ENCODE data around the gene ATG5.

Gene ATG5

DNA sequence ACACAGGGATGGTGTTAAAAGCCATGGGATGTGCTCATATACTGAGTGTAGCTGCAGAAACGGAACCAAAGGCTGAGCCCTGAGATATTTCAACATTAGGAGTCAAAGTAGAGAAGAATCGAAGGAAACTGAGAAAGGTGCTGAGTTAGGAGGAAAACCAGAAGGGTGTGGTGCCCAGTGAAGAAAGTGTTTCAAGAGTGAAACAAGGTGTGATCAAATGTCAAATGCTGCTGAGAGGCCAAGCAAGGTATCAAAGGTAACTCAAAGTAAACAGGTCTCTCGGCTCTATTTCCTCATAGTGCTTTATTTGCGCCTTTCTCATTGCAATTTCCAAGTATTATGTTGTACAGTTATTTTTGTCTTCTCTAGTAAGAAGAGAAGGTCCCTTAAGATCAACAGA, 145.4 kb downstream of the ATG5 start:
- no peak for DNase-seq (ENCODE audit: low spot score)

DNA sequence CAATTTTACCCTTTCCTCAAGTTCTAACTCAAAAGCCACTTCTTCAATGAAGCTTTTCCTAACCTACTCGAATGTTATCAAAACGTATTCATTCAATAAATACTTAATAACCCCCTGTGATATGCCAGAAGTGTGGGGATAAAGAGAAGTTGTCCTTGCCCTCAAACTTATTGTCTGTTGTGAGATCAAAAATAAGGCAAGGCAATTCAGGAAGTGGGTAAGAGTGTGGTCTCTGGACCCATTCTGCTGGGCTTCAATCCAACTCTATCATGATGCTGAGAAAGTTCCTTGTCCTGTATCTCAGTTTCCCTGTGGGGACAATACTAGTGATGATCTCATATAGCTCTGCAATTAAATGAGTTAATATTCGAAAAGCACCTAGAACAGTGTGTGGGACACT, 146.7 kb downstream of the ATG5 start:
- no peak for DNase-seq (ENCODE audit: low spot score)

DNA sequence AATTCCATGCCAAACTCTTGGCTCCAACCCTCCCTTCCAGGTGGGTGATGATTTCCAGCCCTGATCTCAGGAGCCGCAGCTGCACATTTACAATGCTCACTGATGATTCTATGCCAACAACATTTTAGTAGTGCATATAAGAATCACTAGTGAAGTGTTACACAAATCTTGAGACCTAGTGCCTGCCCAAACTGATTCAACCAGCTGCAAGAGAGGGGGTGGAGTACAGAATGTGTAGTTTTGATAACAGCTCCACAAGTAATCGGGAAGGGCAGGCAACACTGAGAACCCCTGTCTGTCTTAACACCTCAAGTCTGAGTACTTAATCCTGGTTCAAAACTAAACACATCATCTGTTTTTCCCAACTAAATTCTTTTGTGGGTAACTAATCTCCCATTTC, 147.8 kb downstream of the ATG5 start:
- no peak for DNase-seq (ENCODE audit: low spot score)

DNA sequence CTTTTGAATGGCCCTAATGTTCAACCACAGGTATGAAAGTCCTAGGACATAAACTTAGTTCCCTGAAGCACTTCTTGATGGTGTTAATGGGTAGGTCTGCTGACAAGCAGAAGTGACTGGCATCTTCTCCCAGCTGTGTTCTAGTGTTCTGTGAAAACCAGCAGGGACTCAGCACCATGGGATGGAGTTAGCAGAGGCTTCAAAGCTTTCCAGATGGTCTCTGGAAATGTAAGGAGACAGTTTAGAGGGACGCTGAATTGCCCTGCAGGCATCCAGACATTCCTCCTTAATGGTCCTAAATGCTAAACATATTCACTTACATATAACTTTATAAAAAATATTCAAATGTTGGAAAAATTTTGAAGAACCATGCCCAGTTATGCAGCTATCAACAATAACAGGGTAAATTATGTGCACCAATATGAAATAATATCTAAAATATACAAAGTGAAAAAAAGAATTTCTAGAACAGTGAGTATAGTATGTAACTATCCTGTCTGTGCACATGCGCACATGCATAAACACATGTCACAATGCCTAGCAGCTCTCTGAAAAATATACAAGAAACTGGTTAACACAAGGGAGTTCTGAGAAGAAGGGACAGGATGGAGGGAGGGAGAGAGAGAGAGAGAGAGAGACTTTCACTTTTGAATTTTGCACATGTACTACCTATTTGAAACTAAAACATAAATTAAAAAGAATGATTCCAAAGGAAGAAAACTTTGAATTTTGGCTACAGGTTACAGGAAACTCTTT, 152.3 kb downstream of the ATG5 start:
- no peak for DNase-seq (ENCODE audit: low spot score)

DNA sequence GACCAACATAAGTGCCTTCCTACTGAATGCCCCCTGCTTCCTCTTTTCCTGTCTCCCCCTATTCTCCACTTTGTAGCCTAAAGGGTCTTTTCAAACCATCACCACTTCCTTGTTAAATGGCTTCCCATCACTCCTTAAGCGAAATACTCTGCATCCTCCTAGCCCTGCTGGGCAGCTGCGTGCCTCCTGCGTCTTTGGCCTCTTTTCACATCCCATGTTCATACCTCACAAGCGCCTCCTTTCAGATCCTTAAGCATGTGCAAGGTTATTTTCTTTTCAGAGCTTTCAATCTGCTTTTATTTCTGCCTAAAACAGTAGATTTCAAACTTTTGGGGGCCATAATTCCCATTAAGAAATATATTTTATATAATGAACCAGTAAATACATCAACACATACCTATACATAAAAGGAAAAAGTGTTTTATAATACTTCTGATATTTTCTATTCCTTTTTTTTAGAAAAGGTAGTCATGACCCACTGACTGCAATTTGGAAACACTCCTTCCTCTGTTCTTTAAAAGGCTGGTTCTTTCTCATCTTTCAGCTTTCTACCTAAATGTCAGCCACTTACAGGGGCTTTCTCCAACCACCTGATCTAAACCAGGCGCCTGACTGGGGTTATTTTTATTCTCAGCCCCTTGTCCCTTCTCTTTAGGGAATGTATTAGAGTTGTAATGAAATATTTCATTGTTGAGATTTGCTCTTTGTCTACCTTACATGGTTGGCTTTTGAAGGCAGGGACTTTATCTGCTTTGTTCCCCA, 155.3 kb downstream of the ATG5 start:
- DNase-seq (ENCODE audit: low spot score), result no peak

DNA sequence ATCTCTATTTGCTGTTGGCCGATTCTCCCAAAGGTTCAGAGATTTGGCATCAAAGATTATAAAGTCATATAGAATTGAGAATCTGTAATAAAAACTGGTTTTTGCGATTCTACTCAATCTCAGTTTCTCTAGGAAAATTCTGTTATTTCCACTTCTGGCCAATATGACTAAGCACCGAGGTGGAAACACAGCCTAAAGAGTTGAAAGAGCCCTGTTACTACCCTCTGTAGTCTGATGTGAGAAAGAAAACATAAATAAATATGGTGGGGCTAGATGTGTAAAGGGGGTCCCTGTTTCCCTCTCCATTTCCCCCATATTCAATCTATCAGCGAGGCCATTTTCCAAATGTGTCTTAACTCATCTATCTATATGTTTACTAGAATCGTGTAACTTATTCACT, 156.0 kb downstream of the ATG5 start:
- no peak for DNase-seq (ENCODE audit: low spot score)

DNA sequence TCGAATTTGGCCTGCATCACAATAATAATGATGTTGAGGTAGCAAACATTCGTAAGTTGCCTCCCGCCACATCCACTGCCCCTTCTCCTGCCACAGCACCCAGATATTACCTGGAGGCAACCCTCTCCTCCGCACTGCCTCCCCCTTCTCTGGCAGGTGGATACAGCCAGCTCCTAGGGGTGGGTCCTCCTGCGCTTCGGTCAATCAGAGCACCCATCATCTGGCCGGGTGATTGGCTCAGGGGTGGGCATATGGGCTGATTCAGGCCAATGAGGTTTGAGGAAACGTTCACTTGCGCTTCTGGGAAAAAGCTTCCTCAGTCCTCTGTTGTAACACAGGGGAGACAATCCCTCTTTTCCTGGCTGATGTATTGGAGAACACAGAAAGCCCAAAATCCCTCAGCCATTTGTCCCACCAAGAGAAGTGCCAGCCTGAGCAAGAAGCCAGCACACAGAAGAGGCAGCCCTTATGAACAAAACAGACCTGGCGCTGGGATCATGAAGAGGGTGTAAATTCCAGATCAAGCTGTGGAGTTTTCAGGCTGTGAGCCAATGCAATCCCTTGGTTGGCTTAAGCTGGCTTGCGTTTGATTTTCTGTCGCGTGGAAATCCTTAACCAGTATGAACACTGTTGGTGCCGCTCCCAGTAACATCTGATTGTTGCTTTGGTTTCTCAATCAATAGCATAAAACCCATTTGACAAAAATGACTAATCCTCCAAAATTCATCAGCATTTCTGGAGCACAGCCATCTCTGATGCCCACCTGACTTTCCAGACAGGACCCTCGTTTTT, 157.3 kb downstream of the ATG5 start:
- no peak for DNase-seq (ENCODE audit: low spot score)

DNA sequence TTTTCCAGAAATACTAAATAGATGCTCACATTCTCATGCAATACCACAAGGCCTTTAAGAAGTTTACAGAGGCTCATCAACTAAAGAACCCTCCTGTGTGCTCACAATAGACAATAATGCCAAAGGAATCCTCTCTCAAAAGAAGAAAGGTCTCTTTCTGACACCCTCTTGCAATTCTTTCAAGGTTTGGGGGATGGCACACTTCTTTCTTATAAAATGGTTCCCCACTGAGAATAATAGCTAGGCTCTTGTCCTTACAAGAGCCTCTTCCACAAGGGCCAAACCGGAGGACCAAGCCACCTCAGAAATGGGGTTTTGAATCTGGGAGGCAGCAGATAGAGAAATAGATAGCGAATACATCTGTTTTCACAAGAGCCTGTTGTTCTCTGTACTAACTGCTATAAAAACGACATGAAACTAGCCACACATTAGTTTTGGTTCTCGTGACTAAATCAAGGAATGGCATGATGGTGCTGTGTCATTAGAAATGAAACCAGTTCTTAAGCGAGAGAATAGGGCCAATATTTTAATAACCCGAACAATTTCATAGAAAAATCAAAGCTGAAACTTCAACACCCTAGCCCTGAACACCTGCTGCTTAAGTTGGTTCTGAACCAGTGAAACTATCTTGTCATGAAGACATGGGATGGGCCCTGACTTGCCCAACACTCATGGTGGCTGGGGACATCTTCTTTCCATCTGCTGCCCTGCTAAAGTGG, 158.3 kb downstream of the ATG5 start:
- no peak for DNase-seq (ENCODE audit: low spot score)

DNA sequence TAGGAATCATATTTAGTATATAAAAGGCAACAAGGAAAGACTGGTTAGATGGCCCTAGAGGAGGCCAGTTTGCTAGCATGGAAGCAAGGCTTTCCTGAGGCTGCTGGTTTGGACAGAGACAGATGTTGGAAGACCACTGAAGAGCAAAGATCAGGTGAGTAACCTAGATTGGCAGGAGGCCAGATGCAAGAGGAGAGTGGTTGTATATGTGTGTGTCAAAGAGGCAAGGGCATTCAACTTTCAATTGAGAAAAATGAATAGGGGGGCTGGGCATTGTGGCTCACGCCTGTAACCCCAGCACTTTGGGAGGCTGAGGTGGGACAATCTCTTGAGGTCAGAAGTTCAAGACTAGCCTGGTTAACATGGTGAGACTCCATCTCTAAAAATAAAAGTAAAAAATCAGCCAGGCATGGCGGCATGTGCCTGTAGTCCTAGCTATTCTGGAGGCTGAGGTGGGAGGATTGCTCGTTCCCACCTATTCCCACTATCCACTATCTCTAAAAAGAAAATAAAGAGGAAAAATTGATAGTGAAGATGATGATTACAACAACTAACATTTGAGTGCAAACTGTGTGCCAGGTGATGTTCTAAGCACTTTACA, 159.6 kb downstream of the ATG5 start:
- no peak for DNase-seq (ENCODE audit: low spot score)

DNA sequence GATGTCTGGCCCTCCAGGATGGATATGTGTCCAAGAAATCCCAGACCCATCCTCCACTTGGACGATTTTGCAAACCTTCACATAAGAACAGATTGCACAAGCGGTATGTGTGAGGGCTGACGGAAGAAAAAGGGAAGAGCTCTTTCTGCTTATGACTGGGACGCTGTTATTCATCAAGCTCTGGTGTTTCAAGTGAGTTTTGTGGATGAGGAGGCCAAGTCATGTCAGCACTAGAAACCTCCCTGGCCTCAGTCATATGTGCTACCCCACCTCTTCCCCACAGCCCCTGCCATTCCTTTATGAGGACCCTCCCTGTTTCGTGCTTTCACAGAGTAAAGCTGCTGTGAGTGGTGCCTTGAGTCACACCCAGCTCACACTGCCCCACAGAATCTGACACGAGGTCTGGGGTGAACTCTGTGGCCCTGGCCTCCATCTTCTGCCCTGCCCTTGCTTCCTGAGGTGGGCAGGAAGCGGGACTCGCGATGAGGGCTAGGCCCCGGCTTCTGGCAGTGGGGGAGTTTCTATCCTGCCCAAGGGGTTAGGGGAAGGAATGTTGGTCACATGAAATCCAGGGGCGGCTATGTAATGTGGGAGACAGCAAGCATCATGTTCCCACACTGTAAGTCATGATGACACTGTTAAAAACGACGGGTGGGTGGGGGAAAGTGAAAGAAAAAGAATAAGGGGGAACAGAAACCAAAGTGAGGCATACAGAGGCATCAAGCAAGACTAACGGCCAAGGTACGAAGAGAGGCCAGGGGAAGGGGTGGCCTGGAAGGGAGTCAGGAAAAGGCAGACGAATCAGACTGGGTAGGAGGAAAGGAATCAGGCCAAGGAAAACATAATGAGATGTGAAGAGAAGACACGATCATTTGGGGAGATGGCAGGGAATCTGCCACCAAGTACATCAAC, 161.3 kb downstream of the ATG5 start:
- peak; percentile 70 for DNase-seq (ENCODE audit: low spot score)

DNA sequence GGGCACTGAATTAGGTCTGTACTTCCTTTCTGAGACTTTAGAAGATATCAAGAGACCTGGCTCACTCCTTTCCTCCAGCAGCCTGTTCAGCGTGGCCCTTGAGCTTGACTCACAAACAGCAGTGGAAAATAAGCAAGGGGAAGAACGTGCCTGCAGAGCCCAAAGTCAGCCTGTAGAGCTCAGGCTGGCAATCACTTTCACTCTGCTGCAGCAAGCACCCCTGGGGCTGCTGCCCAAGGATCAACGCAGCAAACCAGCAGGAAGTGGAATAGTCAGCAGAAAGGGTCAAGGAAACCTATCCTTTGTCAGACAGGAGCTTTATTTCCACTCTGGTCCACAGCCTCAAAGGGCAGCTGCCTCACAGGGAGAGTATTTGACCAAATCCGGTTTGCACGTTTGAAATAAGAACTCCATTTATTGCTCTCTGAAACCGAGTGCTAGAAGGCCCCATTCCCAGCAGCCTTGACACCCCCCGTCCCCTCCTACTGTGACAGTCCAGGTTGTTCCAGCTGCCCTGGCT, 162.1 kb downstream of the ATG5 start:
- DNase-seq (ENCODE audit: low spot score), result peak; percentile 65

DNA sequence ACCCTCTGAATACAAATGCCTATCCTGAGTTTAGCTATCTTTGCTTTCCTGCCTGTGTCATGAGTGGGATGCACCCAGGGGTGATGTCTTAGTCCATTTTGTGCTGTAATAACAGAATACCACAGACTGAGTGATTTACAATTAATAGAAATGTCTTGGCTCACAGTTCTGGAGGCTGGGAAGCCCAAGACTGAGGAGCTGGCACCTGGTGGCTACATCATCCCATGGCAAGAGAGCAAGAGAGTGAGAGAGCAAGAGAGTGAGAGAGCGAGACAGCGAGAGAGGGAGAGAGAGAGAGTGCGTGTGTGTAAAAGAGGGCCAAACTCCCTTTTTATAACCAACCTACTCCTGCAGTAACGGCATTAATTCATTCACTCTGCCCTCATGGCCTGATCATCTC, 162.6 kb downstream of the ATG5 start:
- DNase-seq (ENCODE audit: low spot score), result no peak

DNA sequence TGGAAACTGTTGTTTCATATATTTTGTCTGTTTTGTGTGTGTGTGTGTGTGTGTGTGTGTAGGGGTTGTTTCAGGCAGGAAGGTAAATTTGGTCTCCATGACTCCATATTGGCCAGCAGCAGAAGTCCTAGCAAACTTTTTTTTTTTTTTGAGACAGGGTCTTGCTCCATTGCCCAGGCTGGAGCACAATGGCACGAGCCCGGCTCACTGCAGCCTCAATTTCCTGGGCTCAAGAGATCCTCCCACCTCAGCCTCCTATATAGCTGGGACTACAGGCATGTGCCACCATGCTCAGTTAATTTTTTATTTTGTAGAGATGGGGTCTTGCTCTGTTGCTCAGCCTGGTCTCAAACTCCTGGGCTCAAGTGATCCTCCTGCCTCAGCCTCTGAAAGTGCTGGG, 163.7 kb downstream of the ATG5 start:
- no peak for DNase-seq (ENCODE audit: low spot score)

DNA sequence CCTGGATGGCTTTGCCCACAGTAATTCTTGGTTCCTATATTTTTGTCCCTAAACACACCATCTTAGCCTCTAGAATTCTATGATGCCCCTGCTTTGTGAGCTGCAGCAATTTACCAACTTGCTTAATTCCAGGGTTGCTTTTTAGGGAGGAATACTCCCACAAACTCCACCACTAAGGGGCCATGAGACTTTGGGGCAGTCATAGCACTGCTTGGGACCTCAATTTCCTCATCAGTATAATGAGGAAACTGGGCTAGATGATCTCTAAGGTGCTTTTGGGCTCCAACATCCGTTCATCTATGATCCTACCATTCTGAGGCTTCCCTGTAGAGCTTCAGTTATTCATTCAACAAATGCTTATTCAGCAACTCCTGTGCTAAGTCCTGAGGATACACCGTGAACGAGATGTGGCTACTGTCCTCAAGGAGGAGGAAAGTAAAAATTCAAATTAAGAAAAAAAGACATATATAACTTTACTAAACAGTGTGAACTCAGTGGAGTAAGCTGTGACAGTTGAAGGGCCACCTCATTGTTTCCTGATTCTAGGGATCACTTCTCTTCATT, 164.2 kb downstream of the ATG5 start:
- DNase-seq (ENCODE audit: low spot score), result no peak

DNA sequence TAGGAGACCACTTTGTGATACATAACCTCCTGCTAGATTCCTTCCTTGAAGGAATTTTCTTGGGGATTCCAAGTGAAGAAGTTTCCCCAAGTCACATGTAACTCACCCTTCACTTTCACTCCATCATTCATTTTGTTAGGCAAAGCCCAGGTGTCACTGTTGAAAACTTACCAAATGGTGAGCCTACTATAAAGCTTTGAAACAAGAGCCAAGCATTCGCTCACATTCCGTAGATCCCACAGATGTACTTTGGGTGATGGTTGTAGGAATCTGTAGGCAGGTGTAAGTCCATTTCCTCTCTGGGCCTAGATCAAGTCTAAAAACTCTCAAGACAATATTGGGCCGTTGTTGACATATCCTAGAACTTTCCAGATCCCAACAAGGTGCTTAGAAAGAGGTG, 165.4 kb downstream of the ATG5 start:
- DNase-seq (ENCODE audit: low spot score), result no peak

DNA sequence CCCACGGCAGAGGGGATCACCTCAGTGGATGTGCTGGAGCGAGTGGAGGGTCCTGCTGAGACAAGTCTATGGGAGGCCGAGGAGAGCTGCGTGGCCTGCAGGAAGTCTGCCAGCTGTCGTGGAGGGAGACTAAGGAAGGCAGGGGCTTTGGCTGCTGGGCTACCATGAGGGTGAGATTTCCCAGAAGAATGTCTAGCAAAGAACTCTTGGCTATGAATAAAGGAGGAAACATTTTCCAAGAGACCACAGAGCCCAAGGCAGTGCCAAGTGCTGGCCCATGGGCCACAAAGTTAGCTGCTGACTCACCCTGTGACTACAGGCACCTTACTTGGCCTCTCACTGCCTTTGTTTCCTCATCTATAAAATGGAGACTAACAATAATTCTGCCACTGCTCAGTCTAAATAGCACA, 166.0 kb downstream of the ATG5 start:
- DNase-seq (ENCODE audit: low spot score), result peak; percentile 95

DNA sequence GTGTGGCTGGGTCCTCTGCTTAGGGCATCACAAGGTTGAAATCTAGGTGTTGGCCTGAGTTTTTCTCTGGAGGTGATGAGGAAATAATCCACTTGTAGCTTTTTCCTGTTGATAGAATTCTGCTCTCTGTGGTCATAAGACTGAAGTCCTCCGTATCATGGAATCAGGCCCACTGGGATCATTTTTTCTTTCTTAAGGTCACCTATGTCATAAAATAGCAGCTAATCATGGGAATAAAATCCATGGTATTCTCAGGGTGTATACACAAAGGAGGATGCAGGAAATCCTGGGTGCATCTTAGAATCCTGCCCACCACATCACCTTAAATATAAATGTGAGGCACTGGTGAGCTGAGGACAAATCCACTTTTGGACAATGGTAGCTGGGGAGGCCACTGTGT, 166.7 kb downstream of the ATG5 start:
- no peak for DNase-seq (ENCODE audit: low spot score)

DNA sequence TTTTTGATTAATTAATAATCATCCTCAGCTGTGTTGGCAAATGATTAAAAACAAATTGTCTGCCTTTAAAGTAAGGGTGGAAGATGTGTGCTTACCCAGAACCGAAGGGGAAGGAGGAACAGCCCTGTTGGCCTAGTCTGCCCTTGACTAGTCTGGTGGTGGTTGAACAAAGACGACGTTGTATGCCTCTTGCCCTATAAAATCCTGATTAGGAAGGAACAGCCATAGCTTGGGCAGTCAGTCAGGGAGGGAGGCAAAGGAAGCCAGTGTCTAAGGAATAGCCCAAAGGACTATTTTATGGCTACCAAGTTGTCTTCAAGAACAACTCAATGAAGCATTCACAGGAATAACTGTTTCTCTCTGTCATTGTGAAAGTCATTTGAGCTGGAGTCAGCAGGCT, 168.7 kb downstream of the ATG5 start:
- no peak for DNase-seq (ENCODE audit: low spot score)

DNA sequence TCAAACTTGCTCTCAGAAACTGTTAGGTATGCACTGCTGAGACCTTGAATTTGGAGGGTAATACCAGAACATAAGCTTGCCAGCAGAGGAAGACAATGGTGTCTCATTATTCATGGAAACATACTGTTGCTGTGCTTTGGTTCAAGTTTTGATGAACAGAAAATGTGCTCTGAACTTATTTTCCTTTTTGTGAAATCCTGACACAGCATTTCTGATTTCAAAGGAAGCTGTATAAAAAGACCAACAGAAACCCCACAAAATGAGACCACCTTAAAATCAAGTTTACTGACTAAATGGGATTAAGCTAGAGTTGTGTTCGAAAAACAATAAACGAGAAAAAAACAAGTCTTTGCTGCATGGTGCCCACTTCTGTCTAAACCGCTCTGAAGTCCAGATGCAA, 169.1 kb downstream of the ATG5 start:
- DNase-seq (ENCODE audit: low spot score), result no peak

DNA sequence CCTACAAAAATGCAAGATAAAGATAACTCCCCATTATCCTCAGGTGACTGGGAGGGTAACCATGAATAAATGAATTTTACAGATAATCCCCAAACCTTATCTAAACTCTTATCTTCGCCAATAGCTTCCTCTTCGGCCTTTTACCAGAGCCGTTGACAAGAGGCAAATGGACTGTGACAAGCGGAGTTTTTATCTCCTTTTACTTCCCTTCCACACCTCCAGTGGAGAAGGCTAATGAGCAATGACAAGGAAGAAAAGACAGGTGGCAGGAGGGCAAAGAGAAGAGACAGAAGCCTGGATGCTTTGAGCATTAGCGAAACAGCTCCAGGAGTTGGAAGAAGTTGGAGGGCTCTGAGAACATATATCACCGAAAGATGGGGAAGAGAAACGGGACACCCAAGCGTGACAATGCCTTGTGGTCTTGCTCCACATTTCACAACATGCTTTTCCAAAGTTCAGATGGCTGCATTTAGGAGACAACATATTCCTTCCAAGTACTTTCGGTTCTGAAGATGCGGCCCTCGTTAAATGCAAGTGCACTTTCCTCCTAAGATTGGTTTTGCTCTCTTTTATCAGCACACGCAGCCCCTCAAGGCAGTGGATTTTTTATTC, 170.2 kb downstream of the ATG5 start:
- peak; percentile 55 for DNase-seq (ENCODE audit: low spot score)

Data from AG08395 (cell line).